GM13976 (cell line): ENCODE measurements around the gene PTMA.

Experiments
- DNase-seq: peaks from one replicate; pipeline ENCODE4 v3.0.0; 2012; ENCODE audit warnings: low spot score
- CTCF ChIP-seq: IDR thresholded peaks from 2 replicates; pipeline ENCODE4 v1.5.1; 2012; ENCODE audit warnings: borderline replicate concordance, mild to moderate bottlenecking; ENCODE audit not compliant: insufficient read depth; ENCODE audit errors: extremely low read depth, missing control alignments, control extremely low read depth
- in situ Hi-C: fragments of 300-500 bp; cut with MboI; formaldehyde crosslinking; loops from one replicate; pipeline ENCODE4 v1.12.0; 2022; ENCODE audit warnings: low sequenced_read_pairs, mixed read lengths, inconsistent platforms; ENCODE audit not compliant: unreplicated experiment

The PTMA gene

GRCh38 chr2:231688719-231689118, 19.6 kb upstream of the PTMA start:
- DNase-seq: no peak
- in situ Hi-C loops: no loop called here
- no peak for TF ChIP-seq CTCF

- TF ChIP-seq CTCF: no peak
- in situ Hi-C loops: no loop called here
- no peak for DNase-seq
These were observed 19.0 kb upstream of the PTMA start for GRCh38 chr2:231689124-231689893.

GRCh38 chr2:231691251-231691772, 17.0 kb upstream of the PTMA start:
- in situ Hi-C loops: no loop called here
- DNase-seq: no peak
- TF ChIP-seq CTCF: no peak

- no peak for TF ChIP-seq CTCF
- DNase-seq: no peak
- in situ Hi-C loops: no loop called here
These were observed 15.5 kb upstream of the PTMA start for GRCh38 chr2:231692847-231693246.

- TF ChIP-seq CTCF: no peak
- in situ Hi-C loops: no loop called here
- no peak for DNase-seq
These were observed 14.4 kb upstream of the PTMA start for GRCh38 chr2:231693956-231694355.

- no peak for DNase-seq
- no peak for TF ChIP-seq CTCF
- in situ Hi-C loops: no loop called here
These were observed 12.3 kb upstream of the PTMA start for GRCh38 chr2:231696004-231696367.
